Prostate gland (tissue), 2 donors: ENCODE results near the gene ZNF430. TPM values are rescaled to one million over a fixed set of nuclear protein-coding genes. Genes with fewer than 3 reads are reported as not detected.
"Not testable (repeated sequence)": the region's sequence is repeated elsewhere in the genome, so short reads cannot be mapped to it uniquely, and the experiment has no call there.

Experiments used
- DNase-seq: peaks from one replicate; pipeline ENCODE4 v3.0.0-alpha.2; 2019; ENCODE audit warnings: low spot score
- H3K27ac ChIP-seq, 2 donors: fragments of 200-600 bp; sonication (generic); 2 replicates each; pipeline ENCODE4 v1.5.1; 2017 to 2019
- H3K27me3 ChIP-seq: fragments of 200-600 bp; sonication (generic); replicated peaks from 2 replicates; pipeline ENCODE4 v1.5.1; 2019; ENCODE audit not compliant: insufficient read depth
- H3K36me3 ChIP-seq, 2 donors: fragments of 200-600 bp; sonication (generic); 1 replicate in 1 of 2; 2 replicates in 1 of 2; pipeline versions ENCODE4 v1.5.1 to v1.8.1; 2017 to 2019
- H3K4me1 ChIP-seq: fragments of 200-600 bp; sonication (generic); replicated peaks from 2 replicates; pipeline ENCODE4 v1.5.1; 2019
- H3K4me3 ChIP-seq, 2 donors: fragments of 200-600 bp; sonication (generic); 2 replicates each; pipeline ENCODE4 v1.5.1; 2017 to 2019
- H3K9me3 ChIP-seq: fragments of 200-600 bp; sonication (generic); 2 replicates; pipeline ENCODE4 v1.5.1; 2017
- CTCF ChIP-seq, 4 experiments: fragments of 200-600 bp in 2 of 4; fragments of 450-650 bp in 2 of 4; sonication (generic) in 2 of 4; IDR thresholded peaks; 1 replicate in 3 of 4; 2 replicates in 1 of 4; pipeline ENCODE4 v1.5.1; 2016 to 2019; ENCODE audit warnings: antibody characterized with exemption in 4 of 4, mild to moderate bottlenecking in 2 of 4, moderate library complexity in 2 of 4
- POLR2A ChIP-seq: fragments of 450-650 bp; IDR thresholded peaks from one replicate; pipeline ENCODE4 v1.6.1; 2016; ENCODE audit warnings: antibody characterized with exemption, mild to moderate bottlenecking
- POLR2AphosphoS5 ChIP-seq: sonication (generic); formaldehyde crosslinking; IDR thresholded peaks from one replicate; pipeline ENCODE4 v1.6.1; 2017; ENCODE audit warnings: antibody characterized with exemption
- WGBS: methylation state at CpG from one replicate; pipeline ENCODE4 v1.1.5; 2018; 5-methylcytosine and 5-hydroxymethylcytosine counted together
- intact Hi-C: fragments of 100-400 bp; cut with DNase I; formaldehyde crosslinking; loops from one replicate; pipeline ENCODE4 v1.14.2; 2022
- total RNA-seq, 2 donors: library from RNA; depleted of rRNA; stranded (reverse); fragments of >200 nt; gene quantifications; one replicate each; pipeline ENCODE4 v1.1.0, GENCODE V29; 2016

ZNF430 gene
- total RNA-seq = 10 to 100 TPM in 1 of 2 donors, 1 to 10 TPM in 1; 9.3 to 11.9 TPM

GRCh38 chr19:21020298-21021227, at the start of gene ZNF430:
ZNF430 (plus strand) TSS chr19:21020657; CDS start chr19:21020801, 144 bp downstream.
- TF ChIP-seq POLR2AphosphoS5 = peak; percentile 86
- no peak for TF ChIP-seq CTCF (IDR thresholded peaks at IDR 0.05)
- peak; percentile 64 for TF ChIP-seq POLR2A
- intact Hi-C loops = loop anchor here (5.0 to 10.0 kb wide), 2 partner anchors 96 to 1198 kb away; partner anchors contain the start of genes ZNF506 and ZNF85
- Histone ChIP-seq H3K27me3 (no peaks in the 10 kb centered on the region), H3K9me3 (no peaks in the 10 kb centered on the region), H3K27ac (peak within 1 kb of the TSS; percentile 83 to 87), H3K4me1 (no peaks in the 10 kb centered on the region), H3K36me3 (no peaks in the 10 kb centered on the region), H3K4me3 (peak within 1 kb of the TSS; percentile 58 to 62)
- WGBS = 3% methylated on average over 33 of the region's 44 CpGs
- peak; percentile 94 for DNase-seq

- DNase-seq, H3K4me1 ChIP-seq, H3K36me3 ChIP-seq, intact Hi-C loops, H3K27me3 ChIP-seq, H3K4me3 ChIP-seq, H3K27ac ChIP-seq, H3K9me3 ChIP-seq: not testable (repeated sequence)
- 97% methylated on average over 2 of the region's 2 CpGs for WGBS
Observed at GRCh38 chr19:20992788-20993187, 27.7 kb upstream of the ZNF430 start.

GRCh38 chr19:20999731-21000352, 20.6 kb upstream of the ZNF430 start:
- intact Hi-C loops = no loop called here
- Histone ChIP-seq H3K4me3 (peak overlapping the region; percentile 11 to 22), H3K36me3 (no peaks in the 10 kb centered on the region), H3K27ac (no peak overlapping the region), H3K4me1 (no peaks in the 10 kb centered on the region), H3K27me3 (no peaks in the 10 kb centered on the region), H3K9me3 (no peaks in the 10 kb centered on the region)
- DNase-seq = peak; percentile 59
- 4% methylated on average over 29 of the region's 29 CpGs for WGBS
- TF ChIP-seq CTCF (IDR thresholded peaks at IDR 0.05) (no peak), POLR2AphosphoS5 (peak; percentile 67), POLR2A (no peak)

GRCh38 chr19:21021238-21021637, 781 bp downstream of the ZNF430 start:
- H3K9me3 ChIP-seq = not testable (repeated sequence)
- intact Hi-C loops = loop anchor here (5.0 to 10.0 kb wide), 2 partner anchors 96 to 1199 kb away; partner anchors contain the start of genes ZNF506 and ZNF85
- H3K27ac ChIP-seq = peak overlapping the region; percentile 83 to 87

GRCh38 chr19:21022996-21023395, 2.5 kb downstream of the ZNF430 start:
- no peak overlapping the region for H3K27ac ChIP-seq
- no peak for DNase-seq
- 69% methylated on average over 2 of the region's 2 CpGs for WGBS

More at GRCh38 chr19:21021238-21021637, 781 bp downstream of the ZNF430 start:
- H3K27me3 ChIP-seq, H3K4me1 ChIP-seq, DNase-seq, H3K36me3 ChIP-seq: not testable (repeated sequence)
- 4% methylated on average over 11 of the region's 11 CpGs for WGBS
- H3K4me3 ChIP-seq = peak overlapping the region; percentile 58 to 62

More at GRCh38 chr19:21022996-21023395, 2.5 kb downstream of the ZNF430 start:
- intact Hi-C loops = loop anchor here (5.0 to 10.0 kb wide), 2 partner anchors 98 to 1201 kb away; partner anchors contain the start of genes ZNF506 and ZNF85
- Histone ChIP-seq H3K27me3 (no peaks in the 10 kb centered on the region), H3K36me3 (no peaks in the 10 kb centered on the region), H3K4me3 (no peak overlapping the region), H3K9me3 (no peaks in the 10 kb centered on the region), H3K4me1 (no peaks in the 10 kb centered on the region)
- no peak for TF ChIP-seq POLR2AphosphoS5
- no peak for TF ChIP-seq POLR2A
- no peak for TF ChIP-seq CTCF (IDR thresholded peaks at IDR 0.05)
